Measurements from ENCODE around the gene CDK5RAP2.
"Not testable (repeated sequence)": the region's sequence is repeated elsewhere in the genome, so short reads cannot be mapped to it uniquely, and the experiment has no call there.

GRCh38 chr9:120515481-120515880, 64.5 kb downstream of the CDK5RAP2 start:
- TF ChIP-seq CTCF (conservative IDR thresholded peaks at IDR 0.05 in 1 of 2, IDR thresholded peaks at IDR 0.05 in 1 of 2; ENCODE audit: low read depth in 1 of 2, low read length in 2 of 2); EZH2 (IDR thresholded peaks at IDR 0.05; ENCODE audit: low read length, missing control alignments): not testable (repeated sequence)

Measured in fibroblast of lung (primary cell).